B cell (primary cell): ENCODE measurements around the gene FMN2. TPM values are rescaled to one million over a fixed set of nuclear protein-coding genes. Genes with fewer than 3 reads are reported as not detected.

Experiments
- ATAC-seq: fragments of 200-7000 bp; cut with Tn5 transposase; one replicate; pipeline ENCODE4 v1.10.0; 2021; ENCODE audit warnings: low read depth, mild to moderate bottlenecking, moderate number of reproducible peaks, moderate library complexity
- CTCF ChIA-PET: fragments of 350-600 bp; sonication (Branson Sonifier 250); formaldehyde crosslinking; loops from one replicate; lab custom pipeline; 2021; ENCODE audit warnings: antibody characterized with exemption, inconsistent platforms; lab: Charles Lee
- POLR2A ChIA-PET: fragments of 350-600 bp; sonication (Branson Sonifier 250); formaldehyde crosslinking; loops from one replicate; lab custom pipeline; 2021; ENCODE audit warnings: antibody characterized with exemption; lab: Charles Lee
- DNase-seq: peaks from one replicate; pipeline ENCODE4 v3.0.0; 2013
- H2AFZ ChIP-seq: 2 replicates; pipeline ENCODE4 v1.6.1; 2012; ENCODE audit warnings: mild to moderate bottlenecking, low read depth, low read length; ENCODE audit not compliant: insufficient read depth, poor library complexity, severe bottlenecking
- H3K27ac ChIP-seq, 2 donors: 1 replicate in 1 of 2; 2 replicates in 1 of 2; pipeline ENCODE4 v1.5.1; 2012 to 2013; ENCODE audit warnings: low read length in 2 of 2, mild to moderate bottlenecking in 2 of 2, moderate library complexity in 1 of 2
- H3K27me3 ChIP-seq, 4 experiments: fragments of 200-600 bp in 1 of 4; sonication (generic) in 1 of 4; replicated peaks in 1 of 4; 1 replicate in 2 of 4; 2 replicates in 2 of 4; pipeline versions ENCODE4 v1.6.1 to v1.7.0; 2013 to 2016; ENCODE audit warnings: low read length in 3 of 4, mild to moderate bottlenecking in 2 of 4, mixed read lengths in 1 of 4, moderate library complexity in 1 of 4; ENCODE audit not compliant: insufficient read depth in 4 of 4, control insufficient read depth in 3 of 4; ENCODE audit errors: control extremely low read depth in 1 of 4
- H3K36me3 ChIP-seq, 2 experiments: replicated peaks in 1 of 2; 1 replicate in 1 of 2; 2 replicates in 1 of 2; pipeline versions ENCODE4 v1.6.1 to v1.7.1; 2013; ENCODE audit warnings: low read length in 1 of 2; ENCODE audit not compliant: insufficient read depth in 2 of 2, control insufficient read depth in 1 of 2; ENCODE audit errors: control extremely low read depth in 1 of 2, extremely low read depth in 1 of 2
- H3K4me1 ChIP-seq, 2 donors: fragments of 200-600 bp in 1 of 2; sonication (generic) in 1 of 2; 1 replicate in 1 of 2; 2 replicates in 1 of 2; pipeline versions ENCODE4 v1.5.1 to v1.6.1; 2013 to 2017; ENCODE audit warnings: low read length in 2 of 2; ENCODE audit not compliant: control insufficient read depth in 2 of 2, insufficient read depth in 2 of 2
- H3K4me2 ChIP-seq: replicated peaks from 2 replicates; pipeline ENCODE3; 2012; ENCODE audit warnings: mild to moderate bottlenecking, low read depth, low read length; ENCODE audit not compliant: poor library complexity, severe bottlenecking
- H3K4me3 ChIP-seq, 5 experiments: fragments of 200-600 bp in 1 of 5; sonication (generic) in 1 of 5; 1 replicate in 3 of 5; 2 replicates in 2 of 5; pipeline versions ENCODE4 v1.5.1 to v1.7.0; 2011 to 2016; ENCODE audit warnings: low read length in 4 of 5, mild to moderate bottlenecking in 4 of 5, low read depth in 2 of 5, control low read depth in 1 of 5, moderate library complexity in 1 of 5; ENCODE audit not compliant: insufficient read depth in 1 of 5; ENCODE audit errors: control extremely low read depth in 1 of 5, extremely low read depth in 1 of 5
- H3K79me2 ChIP-seq: fragments of 200-600 bp; sonication (generic); one replicate; pipeline ENCODE4 v1.6.0; 2016; ENCODE audit warnings: low read length; ENCODE audit not compliant: control insufficient read depth, insufficient read depth
- H3K9ac ChIP-seq: fragments of 200-600 bp; sonication (generic); 2 replicates; pipeline ENCODE4 v1.6.1; 2017; ENCODE audit warnings: mild to moderate bottlenecking, low read length, moderate library complexity
- H3K9me3 ChIP-seq, 3 donors: one replicate each; pipeline versions ENCODE4 v1.6.1 to v1.7.1; 2013; ENCODE audit warnings: low read length in 2 of 3; ENCODE audit not compliant: control insufficient read depth in 2 of 3, insufficient read depth in 1 of 3; ENCODE audit errors: control extremely low read depth in 1 of 3
- H4K20me1 ChIP-seq: 2 replicates; pipeline ENCODE4 v1.6.0; 2012; ENCODE audit warnings: mild to moderate bottlenecking, low read length; ENCODE audit not compliant: insufficient read depth, control insufficient read depth, poor library complexity, severe bottlenecking
- H3K27ac Mint-ChIP-seq: one replicate; pipeline ENCODE4 v1.8.0; 2021; ENCODE audit warnings: mixed read lengths
- H3K27me3 Mint-ChIP-seq: one replicate; pipeline ENCODE4 v1.8.0; 2021; ENCODE audit warnings: mixed read lengths
- H3K4me1 Mint-ChIP-seq: one replicate; pipeline ENCODE4 v1.8.0; 2021; ENCODE audit warnings: mixed read lengths
- H3K4me3 Mint-ChIP-seq: one replicate; pipeline ENCODE4 v1.8.0; 2021; ENCODE audit warnings: mixed read lengths
- H3K9me3 Mint-ChIP-seq: one replicate; pipeline ENCODE4 v1.8.0; 2022; ENCODE audit warnings: mixed read lengths; ENCODE audit not compliant: insufficient read depth
- CTCF ChIP-seq: fragments of 200-600 bp; IDR thresholded peaks from one replicate; pipeline ENCODE4 v1.8.0; 2022; ENCODE audit warnings: antibody characterized with exemption, mild to moderate bottlenecking
- EZH2 ChIP-seq: IDR thresholded peaks from 2 replicates; pipeline ENCODE4 v1.6.1; 2012; ENCODE audit warnings: borderline replicate concordance, low read depth, mild to moderate bottlenecking, moderate library complexity, low read length; ENCODE audit not compliant: insufficient read depth, poor library complexity, severe bottlenecking
- WGBS: methylation state at CpG from one replicate; pipeline ENCODE4 v1.1.5; 2013; ENCODE audit warnings: missing lambda C conversion rate; ENCODE audit not compliant: insufficient coverage; 5-methylcytosine and 5-hydroxymethylcytosine counted together
- intact Hi-C: fragments of 100-400 bp; cut with micrococcal nuclease; formaldehyde crosslinking; loops from one replicate; pipeline ENCODE4 v1.10.0; 2022
- polyA plus RNA-seq: library from polyadenylated mRNA; depleted of rRNA; stranded (reverse); fragments of >200 nt; gene quantifications from 2 replicates; pipeline ENCODE4 v1.2.3, GENCODE V29; 2012
- total RNA-seq, 2 donors: library from RNA; stranded (reverse); fragments of 120-200 nt in 1 of 2; gene quantifications; 1 replicate in 1 of 2; 2 replicates in 1 of 2; pipeline versions ENCODE4 v1.2.3 to v1.2.4, GENCODE V29; 2013 to 2022

The FMN2 gene
- total and polyA plus RNA-seq, 2 donors (not counting 1 experiment from before 2014, with no cell fraction given), result not detected

GRCh38 chr1:240210026-240210425, 118.3 kb downstream of the FMN2 start:
- DNase-seq, result no peak

GRCh38 chr1:240212556-240212955, 120.9 kb downstream of the FMN2 start:
- intact Hi-C loops, result no loop called here
- Histone ChIP-seq H3K27me3 (no peaks in the 10 kb centered on the region), H3K4me1 (no peaks in the 10 kb centered on the region), H3K9me3 (peaks cover 0 to under 1% (median 0%) of the 10 kb centered on the region in 3 donors), H3K36me3 (no peaks in the 10 kb centered on the region), H3K79me2 (no peaks in the 10 kb centered on the region), H3K27ac (no peak overlapping the region), H3K9ac (no peak overlapping the region), H3K4me3 (no peak overlapping the region), H2AFZ (no peak overlapping the region), H4K20me1 (no peaks in the 10 kb centered on the region), H3K4me2 (no peak overlapping the region)
- POLR2A ChIA-PET, result no interaction called here
- Mint-ChIP-seq H3K9me3 (peaks cover 2% of the 10 kb centered on the region), H3K4me1 (no peaks in the 10 kb centered on the region), H3K27ac (no peak overlapping the region), H3K27me3 (no peaks in the 10 kb centered on the region), H3K4me3 (no peak overlapping the region)
- no peak for DNase-seq
- TF ChIP-seq EZH2 (no peak), CTCF (no peak)
- no peak for ATAC-seq
- WGBS, result 80% methylated on average over 1 of the region's 5 CpGs
- CTCF ChIA-PET, result no interaction called here

More at GRCh38 chr1:240210026-240210425, 118.3 kb downstream of the FMN2 start:
- H2AFZ ChIP-seq, result no peak overlapping the region
- Mint-ChIP-seq H3K4me3 (no peak overlapping the region), H3K27ac (no peak overlapping the region), H3K27me3 (no peaks in the 10 kb centered on the region), H3K9me3 (peaks cover 2% of the 10 kb centered on the region), H3K4me1 (no peaks in the 10 kb centered on the region)
- H3K4me2 ChIP-seq, result no peak overlapping the region
- intact Hi-C loops, result no loop called here
- no peaks in the 10 kb centered on the region for H3K27me3 ChIP-seq
- no peaks in the 10 kb centered on the region for H3K79me2 ChIP-seq
- POLR2A ChIA-PET, result no interaction called here
- no peak overlapping the region for H3K9ac ChIP-seq
- no peaks in the 10 kb centered on the region for H3K4me1 ChIP-seq
- CTCF ChIA-PET, result no interaction called here
- H4K20me1 ChIP-seq, result no peaks in the 10 kb centered on the region
- no peak for ATAC-seq
- WGBS, result 91% methylated on average over 2 of the region's 4 CpGs
- no peaks in the 10 kb centered on the region for H3K36me3 ChIP-seq
- peaks cover 0 to 9% (median 0%) of the 10 kb centered on the region in 3 donors for H3K9me3 ChIP-seq
- no peak overlapping the region for H3K27ac ChIP-seq
- H3K4me3 ChIP-seq, result no peak overlapping the region
- no peak for TF ChIP-seq CTCF
- TF ChIP-seq EZH2, result no peak
